ENCODE data around the gene DIRAS3.
"Not testable (repeated sequence)": the region's sequence is repeated elsewhere in the genome, so short reads cannot be mapped to it uniquely, and the experiment has no call there.

DIRAS3 gene

GRCh38 chr1:68024635-68025338, 25.6 kb downstream of the DIRAS3 start:
- DNase-seq (ENCODE audit: low read depth in 2 of 2, low spot score in 1 of 2), result no peak

- DNase-seq (ENCODE audit: low read depth in 2 of 2, low spot score in 1 of 2), result no peak
These were observed 34.0 kb downstream of the DIRAS3 start for GRCh38 chr1:68016381-68016780.

- no peak for DNase-seq (ENCODE audit: low read depth in 2 of 2, low spot score in 1 of 2)
These were observed 34.5 kb downstream of the DIRAS3 start for GRCh38 chr1:68015971-68016370.

- DNase-seq (ENCODE audit: low read depth in 2 of 2, low spot score in 1 of 2), result no peak
These were observed 35.1 kb downstream of the DIRAS3 start for GRCh38 chr1:68015369-68015768.

GRCh38 chr1:68013351-68013750, 37.1 kb downstream of the DIRAS3 start:
- DNase-seq (ENCODE audit: low read depth in 2 of 2, low spot score in 1 of 2), result no peak

GRCh38 chr1:68011657-68012375, 38.6 kb downstream of the DIRAS3 start:
- no peak for DNase-seq (ENCODE audit: low read depth in 2 of 2, low spot score in 1 of 2)

- no peak for DNase-seq (ENCODE audit: low read depth in 2 of 2, low spot score in 1 of 2)
These were observed 39.9 kb downstream of the DIRAS3 start for GRCh38 chr1:68010543-68010942.

- no peak for DNase-seq (ENCODE audit: low read depth in 2 of 2, low spot score in 1 of 2)
These were observed 40.3 kb downstream of the DIRAS3 start for GRCh38 chr1:68010090-68010489.

- not testable (repeated sequence) for DNase-seq (ENCODE audit: low read depth in 2 of 2, low spot score in 1 of 2)
These were observed 46.8 kb downstream of the DIRAS3 start for GRCh38 chr1:68003626-68004025.

GRCh38 chr1:68000191-68000590, 50.2 kb downstream of the DIRAS3 start:
- no peak for DNase-seq (ENCODE audit: low read depth in 2 of 2, low spot score in 1 of 2)

- DNase-seq (ENCODE audit: low read depth in 2 of 2, low spot score in 1 of 2), result no peak
These were observed 52.7 kb downstream of the DIRAS3 start for GRCh38 chr1:67997746-67998145.
